Measurements from ENCODE around the gene CERS2. TPM values are rescaled to one million over a fixed set of nuclear protein-coding genes. Genes with fewer than 3 reads are reported as not detected.

Gene CERS2
- total and polyA plus RNA-seq, 2 of the 13 experiments (the other 11 are each of a cell fraction or from before 2014, with no cell fraction given): 269 to 298 TPM

DNA sequence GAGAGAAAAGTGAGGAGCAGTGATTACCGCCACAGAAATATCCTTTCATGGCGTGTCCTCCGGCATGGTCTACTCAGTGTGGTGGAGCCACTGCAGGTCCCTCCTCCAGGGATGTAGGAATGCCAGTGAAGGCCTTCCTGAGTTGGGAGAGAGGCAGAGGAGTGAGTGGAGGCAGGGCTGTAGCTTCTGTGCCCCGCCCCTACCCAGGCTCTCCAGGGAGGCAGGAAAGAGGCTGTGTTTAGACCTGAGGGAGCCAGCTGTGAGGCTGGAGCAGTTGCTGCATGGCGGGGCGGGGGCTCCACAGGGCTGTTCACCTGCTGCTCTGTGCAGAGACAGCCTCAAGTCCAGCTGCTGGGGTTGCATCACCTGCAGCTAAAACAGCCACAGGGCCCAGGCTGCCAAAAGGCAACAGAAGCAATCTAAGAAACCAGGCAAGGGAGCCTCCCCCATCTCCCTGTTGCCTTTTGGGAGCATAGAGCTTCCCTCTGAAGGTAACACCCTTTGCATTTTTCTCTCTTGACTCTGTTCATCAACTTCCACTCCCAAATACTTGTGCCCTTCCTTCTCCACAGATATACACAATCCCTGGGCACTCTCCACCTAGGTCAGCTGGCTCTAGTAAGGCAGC, 6.7 kb upstream of the CERS2 start:
- H3K9ac ChIP-seq (ENCODE audit: insufficient read depth, low read depth, low read length): peak overlapping the region; percentile 69
- intact Hi-C loops (cut with micrococcal nuclease; ENCODE audit: unreplicated experiment) (loop anchor here (1.0 kb wide), 1 partner anchor 25 kb away; the partner anchor contains the start of gene MINDY1), in situ Hi-C loops (cut with HindIII; ENCODE audit: extremely low pct_ligation_motif_present, low pct_unique_long_range_greater_than_20kb) (no loop called here)
- WGBS (ENCODE audit: low lambda C conversion rate): 11% methylated on average over 3 of the region's 6 CpGs
- H3K27ac ChIP-seq (ENCODE audit: extremely low read length, insufficient read depth, low read length): peak overlapping the region; percentile 84
- peaks cover 84% of the 10 kb centered on the region for H3K4me1 ChIP-seq (ENCODE audit: insufficient read depth, low read length)
- ATAC-seq (peak; percentile 76), DNase-seq (ENCODE audit: low spot score) (peak; percentile 87), FAIRE-seq (peak; percentile 57)
- peak overlapping the region; percentile 90 for H3K4me2 ChIP-seq (ENCODE audit: low read depth, low read length)
- peaks cover 2% of the 10 kb centered on the region for H3K79me2 ChIP-seq (ENCODE audit: insufficient read depth, low read length)
- no peaks in the 10 kb centered on the region for H3K9me3 ChIP-seq (ENCODE audit: low read length)
- POLR2A ChIA-PET: interaction anchor here (0.8 to 5.2 kb wide), 23 partner anchors 8 to 419 kb away, joined by 3 to 150 read pairs (median 4); partner anchors contain the start of genes C1orf56, ENSA, GOLPH3L and MCL1
- peak overlapping the region; percentile 66 for H2AFZ ChIP-seq (ENCODE audit: low read length)
- H3K27me3 ChIP-seq (ENCODE audit: control insufficient read depth in 1 of 2, insufficient read depth in 2 of 2, low read length in 2 of 2): no peaks in the 10 kb centered on the region
- no TSS peak for BruUV-seq (replicated peaks)
- peak overlapping the region; percentile 31 to 64 (median 46) for H3K4me3 ChIP-seq (replicated peaks in 1 of 3; ENCODE audit: insufficient read depth in 1 of 3, low read depth in 2 of 3, low read length in 3 of 3)
- no peaks in the 10 kb centered on the region for H4K20me1 ChIP-seq (ENCODE audit: insufficient read depth, low read length)
- CTCF ChIA-PET (ENCODE audit: low intra/inter-chr PET ratio, low total read pairs): interaction anchor here (0.9 to 3.9 kb wide), 3 partner anchors 10 to 26 kb away, joined by 3 to 24 read pairs (median 18); partner anchors contain the start of gene PRUNE1
- peaks cover 3 to 9% of the 10 kb centered on the region in 2 experiments; a peak in 2 of 5 replicates for H3K36me3 ChIP-seq (replicated peaks in 1 of 2; ENCODE audit: control insufficient read depth in 1 of 2, insufficient read depth in 2 of 2, low read length in 2 of 2)
- TF ChIP-seq NR1H2 (CRISPR knock-in tag; IDR thresholded peaks at IDR 0.05; ENCODE audit: borderline replicate concordance, low read depth): no peak
- no peak for TF ChIP-seq ZNF839 (CRISPR knock-in tag; IDR thresholded peaks at IDR 0.05; ENCODE audit: borderline replicate concordance)
- TF ChIP-seq, protein P1, sequence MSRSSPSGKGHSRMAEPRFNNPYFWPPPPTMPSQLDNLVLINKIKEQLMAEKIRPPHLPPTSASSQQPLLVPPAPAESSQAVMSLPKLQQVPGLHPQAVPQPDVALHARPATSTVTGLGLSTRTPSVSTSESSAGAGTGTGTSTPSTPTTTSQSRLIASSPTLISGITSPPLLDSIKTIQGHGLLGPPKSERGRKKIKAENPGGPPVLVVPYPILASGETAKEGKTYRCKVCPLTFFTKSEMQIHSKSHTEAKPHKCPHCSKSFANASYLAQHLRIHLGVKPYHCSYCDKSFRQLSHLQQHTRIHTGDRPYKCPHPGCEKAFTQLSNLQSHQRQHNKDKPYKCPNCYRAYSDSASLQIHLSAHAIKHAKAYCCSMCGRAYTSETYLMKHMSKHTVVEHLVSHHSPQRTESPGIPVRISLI (CRISPR knock-in tag; IDR thresholded peaks at IDR 0.05; ENCODE audit: borderline replicate concordance): no peak
- peak; percentile 60 for TF ChIP-seq TAF1 (CRISPR knock-in tag; IDR thresholded peaks at IDR 0.05)
- TF ChIP-seq, protein P2, sequence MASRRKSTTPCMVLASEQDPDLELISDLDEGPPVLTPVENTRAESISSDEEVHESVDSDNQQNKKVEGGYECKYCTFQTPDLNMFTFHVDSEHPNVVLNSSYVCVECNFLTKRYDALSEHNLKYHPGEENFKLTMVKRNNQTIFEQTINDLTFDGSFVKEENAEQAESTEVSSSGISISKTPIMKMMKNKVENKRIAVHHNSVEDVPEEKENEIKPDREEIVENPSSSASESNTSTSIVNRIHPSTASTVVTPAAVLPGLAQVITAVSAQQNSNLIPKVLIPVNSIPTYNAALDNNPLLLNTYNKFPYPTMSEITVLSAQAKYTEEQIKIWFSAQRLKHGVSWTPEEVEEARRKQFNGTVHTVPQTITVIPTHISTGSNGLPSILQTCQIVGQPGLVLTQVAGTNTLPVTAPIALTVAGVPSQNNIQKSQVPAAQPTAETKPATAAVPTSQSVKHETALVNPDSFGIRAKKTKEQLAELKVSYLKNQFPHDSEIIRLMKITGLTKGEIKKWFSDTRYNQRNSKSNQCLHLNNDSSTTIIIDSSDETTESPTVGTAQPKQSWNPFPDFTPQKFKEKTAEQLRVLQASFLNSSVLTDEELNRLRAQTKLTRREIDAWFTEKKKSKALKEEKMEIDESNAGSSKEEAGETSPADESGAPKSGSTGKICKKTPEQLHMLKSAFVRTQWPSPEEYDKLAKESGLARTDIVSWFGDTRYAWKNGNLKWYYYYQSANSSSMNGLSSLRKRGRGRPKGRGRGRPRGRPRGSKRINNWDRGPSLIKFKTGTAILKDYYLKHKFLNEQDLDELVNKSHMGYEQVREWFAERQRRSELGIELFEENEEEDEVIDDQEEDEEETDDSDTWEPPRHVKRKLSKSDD (CRISPR knock-in tag; IDR thresholded peaks at IDR 0.05; ENCODE audit: low read depth): no peak
- TF ChIP-seq PHF5A (CRISPR knock-in tag; IDR thresholded peaks at IDR 0.05; ENCODE audit: low read depth, unreplicated experiment): no peak
- TF ChIP-seq BORCS8-MEF2B (CRISPR knock-in tag; IDR thresholded peaks at IDR 0.05): no peak
- TF ChIP-seq, protein P3, sequence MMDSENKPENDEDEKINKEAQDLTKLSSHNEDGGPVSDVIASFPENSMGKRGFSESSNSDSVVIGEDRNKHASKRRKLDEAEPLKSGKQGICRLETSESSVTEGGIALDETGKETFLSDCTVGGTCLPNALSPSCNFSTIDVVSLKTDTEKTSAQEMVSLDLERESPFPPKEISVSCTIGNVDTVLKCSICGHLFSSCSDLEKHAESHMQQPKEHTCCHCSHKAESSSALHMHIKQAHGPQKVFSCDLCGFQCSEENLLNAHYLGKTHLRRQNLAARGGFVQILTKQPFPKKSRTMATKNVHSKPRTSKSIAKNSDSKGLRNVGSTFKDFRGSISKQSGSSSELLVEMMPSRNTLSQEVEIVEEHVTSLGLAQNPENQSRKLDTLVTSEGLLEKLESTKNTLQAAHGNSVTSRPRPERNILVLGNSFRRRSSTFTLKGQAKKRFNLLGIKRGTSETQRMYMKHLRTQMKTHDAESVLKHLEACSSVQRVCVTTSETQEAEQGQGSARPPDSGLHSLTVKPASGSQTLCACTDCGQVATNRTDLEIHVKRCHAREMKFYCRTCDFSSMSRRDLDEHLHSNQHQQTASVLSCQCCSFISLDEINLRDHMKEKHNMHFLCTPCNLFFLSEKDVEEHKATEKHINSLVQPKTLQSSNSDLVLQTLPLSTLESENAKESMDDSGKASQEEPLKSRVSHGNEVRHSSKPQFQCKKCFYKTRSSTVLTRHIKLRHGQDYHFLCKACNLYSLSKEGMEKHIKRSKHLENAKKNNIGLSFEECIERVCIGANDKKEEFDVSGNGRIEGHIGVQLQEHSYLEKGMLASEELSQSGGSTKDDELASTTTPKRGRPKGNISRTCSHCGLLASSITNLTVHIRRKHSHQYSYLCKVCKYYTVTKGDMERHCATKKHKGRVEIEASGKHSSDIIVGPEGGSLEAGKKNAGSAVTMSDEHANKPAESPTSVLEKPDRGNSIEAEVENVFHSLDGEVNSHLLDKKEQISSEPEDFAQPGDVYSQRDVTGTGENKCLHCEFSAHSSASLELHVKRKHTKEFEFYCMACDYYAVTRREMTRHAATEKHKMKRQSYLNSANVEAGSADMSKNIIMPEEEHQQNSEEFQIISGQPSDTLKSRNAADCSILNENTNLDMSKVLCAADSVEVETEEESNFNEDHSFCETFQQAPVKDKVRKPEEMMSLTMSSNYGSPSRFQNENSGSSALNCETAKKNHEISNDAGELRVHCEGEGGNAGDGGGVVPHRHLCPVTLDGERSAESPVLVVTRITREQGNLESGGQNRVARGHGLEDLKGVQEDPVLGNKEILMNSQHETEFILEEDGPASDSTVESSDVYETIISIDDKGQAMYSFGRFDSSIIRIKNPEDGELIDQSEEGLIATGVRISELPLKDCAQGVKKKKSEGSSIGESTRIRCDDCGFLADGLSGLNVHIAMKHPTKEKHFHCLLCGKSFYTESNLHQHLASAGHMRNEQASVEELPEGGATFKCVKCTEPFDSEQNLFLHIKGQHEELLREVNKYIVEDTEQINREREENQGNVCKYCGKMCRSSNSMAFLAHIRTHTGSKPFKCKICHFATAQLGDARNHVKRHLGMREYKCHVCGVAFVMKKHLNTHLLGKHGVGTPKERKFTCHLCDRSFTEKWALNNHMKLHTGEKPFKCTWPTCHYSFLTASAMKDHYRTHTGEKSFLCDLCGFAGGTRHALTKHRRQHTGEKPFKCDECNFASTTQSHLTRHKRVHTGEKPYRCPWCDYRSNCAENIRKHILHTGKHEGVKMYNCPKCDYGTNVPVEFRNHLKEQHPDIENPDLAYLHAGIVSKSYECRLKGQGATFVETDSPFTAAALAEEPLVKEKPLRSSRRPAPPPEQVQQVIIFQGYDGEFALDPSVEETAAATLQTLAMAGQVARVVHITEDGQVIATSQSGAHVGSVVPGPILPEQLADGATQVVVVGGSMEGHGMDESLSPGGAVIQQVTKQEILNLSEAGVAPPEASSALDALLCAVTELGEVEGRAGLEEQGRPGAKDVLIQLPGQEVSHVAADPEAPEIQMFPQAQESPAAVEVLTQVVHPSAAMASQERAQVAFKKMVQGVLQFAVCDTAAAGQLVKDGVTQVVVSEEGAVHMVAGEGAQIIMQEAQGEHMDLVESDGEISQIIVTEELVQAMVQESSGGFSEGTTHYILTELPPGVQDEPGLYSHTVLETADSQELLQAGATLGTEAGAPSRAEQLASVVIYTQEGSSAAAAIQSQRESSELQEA (CRISPR knock-in tag; IDR thresholded peaks at IDR 0.05; ENCODE audit: not compliant biosample characterization): peak; percentile 100
- TF ChIP-seq ZNF446 (CRISPR knock-in tag; IDR thresholded peaks at IDR 0.05): no peak
- TF ChIP-seq FOSL2 (CRISPR knock-in tag; IDR thresholded peaks at IDR 0.05): peak; percentile 27; the same call in 1 of the 2 replicates
- TF ChIP-seq AGO1 (IDR thresholded peaks at IDR 0.05; ENCODE audit: low read depth, low read length, poor library complexity, severe bottlenecking): no peak
